Activated naive CD4-positive, alpha-beta T cell treated with Interleukin-2 at 50 U/mL for 16 hours (primary cell): ENCODE measurements around the gene TBC1D22A.

Experiments used
- DNase-seq: peaks from one replicate; pipeline ENCODE4 v3.0.0-alpha.2; 2020

TBC1D22A gene

GRCh38 chr22:46796566-46797195, 34.2 kb downstream of the TBC1D22A start:
- DNase-seq, result no peak

GRCh38 chr22:46797355-46797754, 34.9 kb downstream of the TBC1D22A start:
- DNase-seq, result no peak

- DNase-seq, result no peak
Observed at GRCh38 chr22:46798041-46798365, 35.6 kb downstream of the TBC1D22A start.

GRCh38 chr22:46798366-46799350, 36.2 kb downstream of the TBC1D22A start:
- peak; percentile 83 for DNase-seq

GRCh38 chr22:46799626-46800025, 37.2 kb downstream of the TBC1D22A start:
- DNase-seq, result no peak

GRCh38 chr22:46800102-46800857, 37.8 kb downstream of the TBC1D22A start:
- no peak for DNase-seq

- no peak for DNase-seq
Observed at GRCh38 chr22:46801331-46801811, 38.9 kb downstream of the TBC1D22A start.

- DNase-seq, result no peak
Observed at GRCh38 chr22:46801826-46802607, 39.6 kb downstream of the TBC1D22A start.

GRCh38 chr22:46802608-46803027, 40.2 kb downstream of the TBC1D22A start:
- no peak for DNase-seq

- peak; percentile 73 for DNase-seq
Observed at GRCh38 chr22:46803031-46803880, 40.8 kb downstream of the TBC1D22A start.

GRCh38 chr22:46803936-46804335, 41.5 kb downstream of the TBC1D22A start:
- DNase-seq, result no peak

GRCh38 chr22:46806794-46807193, 44.3 kb downstream of the TBC1D22A start:
- DNase-seq, result no peak

GRCh38 chr22:46807458-46807857, 45.0 kb downstream of the TBC1D22A start:
- no peak for DNase-seq

GRCh38 chr22:46809153-46809885, 46.9 kb downstream of the TBC1D22A start:
- no peak for DNase-seq

- no peak for DNase-seq
Observed at GRCh38 chr22:46810856-46811786, 48.7 kb downstream of the TBC1D22A start.

- DNase-seq, result no peak
Observed at GRCh38 chr22:46812034-46812605, 49.7 kb downstream of the TBC1D22A start.

GRCh38 chr22:46812788-46813187, 50.3 kb downstream of the TBC1D22A start:
- DNase-seq, result no peak

GRCh38 chr22:46813816-46814597, 51.6 kb downstream of the TBC1D22A start:
- DNase-seq, result no peak
